Uterus (tissue), 2 donors: ENCODE measurements around the gene CCM2.

Source experiments
- CTCF ChIP-seq, 4 experiments: fragments of 200-600 bp in 2 of 4; fragments of 450-650 bp in 2 of 4; sonication (generic) in 2 of 4; IDR thresholded peaks; one replicate each; pipeline ENCODE4 v1.5.1; 2016 to 2019; ENCODE audit warnings: antibody characterized with exemption in 4 of 4, mild to moderate bottlenecking in 2 of 4, moderate library complexity in 1 of 4
- POLR2A ChIP-seq, 2 donors: fragments of 450-650 bp; IDR thresholded peaks; one replicate each; pipeline ENCODE4 v1.6.1; 2016; ENCODE audit warnings: antibody characterized with exemption in 2 of 2, mild to moderate bottlenecking in 1 of 2, moderate library complexity in 1 of 2

DNA sequence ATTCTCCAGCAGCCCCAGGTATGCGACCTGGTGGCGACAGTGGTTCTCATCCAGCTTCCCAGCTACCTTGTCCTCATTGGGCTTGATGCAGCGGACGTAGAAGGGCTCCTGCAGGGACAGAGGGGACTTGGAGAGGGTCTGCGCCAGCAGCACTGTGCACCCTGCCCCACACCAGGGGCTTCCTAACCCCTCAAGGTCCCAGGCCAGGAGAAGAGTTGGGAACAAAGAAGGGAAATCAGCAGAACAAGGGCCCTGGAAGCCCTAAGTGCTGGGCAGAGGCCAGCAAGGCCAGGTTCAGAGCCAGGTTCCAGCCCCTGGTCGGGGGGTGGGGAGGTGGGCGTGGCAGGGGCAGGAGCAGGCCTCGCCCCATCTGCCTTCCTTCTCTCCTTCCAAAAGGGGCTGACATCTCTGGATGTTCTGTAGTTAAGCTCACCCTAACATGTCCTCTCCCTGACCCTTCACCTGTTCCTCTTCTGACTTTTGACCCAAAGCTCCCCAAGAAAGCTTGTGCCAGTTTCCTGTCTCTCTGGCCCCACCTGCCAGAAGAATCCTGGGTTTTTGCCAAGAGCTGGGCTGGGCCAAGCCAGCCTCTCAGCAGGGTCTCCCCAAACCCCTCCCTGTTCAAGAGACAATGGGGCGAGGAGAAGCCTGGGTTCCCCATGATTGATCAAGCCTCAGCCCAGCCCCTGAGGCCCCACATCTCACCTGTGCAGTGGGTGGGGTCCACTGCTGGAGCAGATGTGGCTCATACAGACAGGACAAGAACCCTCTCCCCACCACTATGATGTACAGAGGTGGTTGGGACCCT lies 33.1 kb upstream of the CCM2 start:
- no peak for TF ChIP-seq CTCF (IDR thresholded peaks at IDR 0.05)
- TF ChIP-seq POLR2A (IDR thresholded peaks at IDR 0.05), result no peak
